Heart left ventricle (tissue), 16 donors: ENCODE data around the gene DSCAML1. TPM values are rescaled to one million over a fixed set of nuclear protein-coding genes. Genes with fewer than 3 reads are reported as not detected.

Experiments used
- ATAC-seq, 4 donors: fragments of 200-7000 bp; cut with Tn5 transposase; one replicate each; pipeline ENCODE4 v1.9.1; 2020 to 2022; ENCODE audit warnings: moderate library complexity in 4 of 4, mild to moderate bottlenecking in 3 of 4, moderate number of reproducible peaks in 1 of 4
- DNase-seq, 5 donors: peaks; one replicate each; pipeline ENCODE4 v3.0.0-alpha.2; 2020
- H3K27ac ChIP-seq, 12 donors: fragments of 200-600 bp; sonication (generic) in 4 of 12; one replicate each; pipeline versions ENCODE4 v1.5.0 to v1.8.0; 2016 to 2022; ENCODE audit warnings: mild to moderate bottlenecking in 2 of 12
- H3K27me3 ChIP-seq, 9 donors: fragments of 200-600 bp; sonication (generic) in 2 of 9; one replicate each; pipeline versions ENCODE4 v1.5.1 to v1.8.0; 2016 to 2022; ENCODE audit warnings: mild to moderate bottlenecking in 3 of 9
- H3K36me3 ChIP-seq, 9 donors: fragments of 200-600 bp; sonication (generic) in 2 of 9; one replicate each; pipeline versions ENCODE4 v1.5.0 to v1.8.0; 2018 to 2022; ENCODE audit warnings: mild to moderate bottlenecking in 2 of 9
- H3K4me1 ChIP-seq, 12 donors: fragments of 200-600 bp; sonication (generic) in 4 of 12; one replicate each; pipeline versions ENCODE4 v1.5.0 to v1.8.0; 2016 to 2022; ENCODE audit warnings: mild to moderate bottlenecking in 3 of 12
- H3K4me3 ChIP-seq, 12 donors: fragments of 200-600 bp; sonication (generic) in 4 of 12; one replicate each; pipeline versions ENCODE4 v1.5.0 to v1.8.0; 2017 to 2022; ENCODE audit warnings: mild to moderate bottlenecking in 9 of 12, moderate library complexity in 4 of 12
- H3K9me3 ChIP-seq, 12 donors: fragments of 200-600 bp; sonication (generic) in 4 of 12; one replicate each; pipeline versions ENCODE4 v1.5.0 to v1.8.0; 2016 to 2022; ENCODE audit warnings: mild to moderate bottlenecking in 1 of 12
- CTCF ChIP-seq, 12 donors: fragments of 200-600 bp; sonication (generic) in 4 of 12; IDR thresholded peaks; one replicate each; pipeline versions ENCODE4 v1.5.0 to v1.8.0; 2018 to 2022; ENCODE audit warnings: antibody characterized with exemption in 12 of 12, mild to moderate bottlenecking in 5 of 12
- POLR2A ChIP-seq, 2 donors: fragments of 450-650 bp; IDR thresholded peaks; one replicate each; pipeline ENCODE4 v1.6.1; 2017; ENCODE audit warnings: antibody characterized with exemption in 2 of 2, mild to moderate bottlenecking in 2 of 2, moderate library complexity in 2 of 2
- WGBS, 4 donors: extraction: QIAGEN DNeasy Blood & Tissue Kit in 2 of 4; methylation state at CpG; one replicate each; pipeline versions ENCODE4 v1.1.5 to v1.1.7; 2013 to 2018; 5-methylcytosine and 5-hydroxymethylcytosine counted together
- intact Hi-C, 10 donors: fragments of 100-400 bp; cut with DNase I; formaldehyde crosslinking; loops; one replicate each; pipeline versions ENCODE4 v1.11.1 to v1.14.2; 2022
- polyA plus RNA-seq, 2 donors: library from polyadenylated mRNA; stranded (reverse); fragments of 200-250 nt; gene quantifications; one replicate each; pipeline ENCODE4 v1.2.3, GENCODE V29; 2013
- total RNA-seq, 9 donors: library from RNA; depleted of rRNA in 2 of 9; stranded (reverse); fragments of >200 nt in 2 of 9; fragmentation: NEBNext Ultra II Directional in 3 of 9; extraction: Animal tissue kit (Norgen Biotek cat#: 25700) in 3 of 9; gene quantifications; one replicate each; pipeline versions ENCODE4 v1.1.0 to v1.2.4, GENCODE V29; 2016 to 2023
- donor health status: ischemic (EF 13 %, LVEDD 7.1; RV severe dilation, severe dysfunction).
- donor health status: healthy with polysubstance abuse.
- donor health status: DM: no; HTN: yes; CAD: no.
- donor health status: DM: no; HTN: no; CAD: no.
- donor health status: ischemic (EF 25% LVEDD 6.9; RV normal size, moderate dysfunction).
- donor health status: ischemic (EF 25% LVEDD 5.7; RV mildly dilated, moderate dysfunction).
- donor health status: healthy.
- donor health status: DM: yes; HTN: yes; CAD: no.
- donor health status: ischemic (EF 35%, LVEDD 5.7; RV mildly dilated, moderate dysfunction).
- donor health status: nonischemic (EF 11% LVEDD 7.7; RV severe dilation, severe dysfunction).
- donor health status: DM: yes; HTN: yes; CAD: no.
- donor health status: PGD.
- donor health status: ischemic (EF 29% LVEDD 5.4; RV normal size, mild dysfunction).
- donor health status: nonischemic (EF 23%, LVEDD 6.1; RV moderate dilation, normal function).

Gene DSCAML1
- total and polyA plus RNA-seq, 11 donors = 0.05 to 1.7 (median 0.76) TPM

DNA sequence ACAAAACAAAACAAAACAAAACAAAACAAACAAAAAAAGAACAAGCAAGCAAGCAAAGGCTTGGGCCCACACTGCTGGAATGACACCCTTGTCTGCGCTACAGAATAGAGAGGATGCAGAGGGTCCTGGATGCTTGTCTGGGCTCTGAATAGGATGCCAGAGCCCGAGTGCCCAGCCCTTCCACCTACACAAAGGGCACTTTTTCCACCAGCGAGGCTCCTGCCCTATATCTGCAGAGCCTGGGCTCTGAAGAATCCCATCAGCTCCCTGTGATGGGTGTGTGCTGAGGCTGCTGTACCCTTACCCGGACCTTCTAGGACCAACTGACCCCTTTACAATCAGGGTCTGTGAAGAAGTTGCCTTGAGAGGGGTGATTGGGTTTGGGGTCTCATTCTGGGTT is 221.2 kb downstream of the DSCAML1 start:
- DNase-seq (no peak), ATAC-seq (no peak)
- whole genome bisulfite sequencing, 4 donors = 95 to 98% (median 95%) methylated on average over 4 of the region's 4 CpGs
- Histone ChIP-seq H3K36me3 (no peaks in the 10 kb centered on the region), H3K4me1 (no peaks in the 10 kb centered on the region), H3K4me3 (no peak overlapping the region), H3K27me3 (no peaks in the 10 kb centered on the region), H3K27ac (no peak overlapping the region), H3K9me3 (no peaks in the 10 kb centered on the region)
- intact Hi-C loops = no loop called here
- no peak for TF ChIP-seq CTCF (IDR thresholded peaks at IDR 0.05)
- TF ChIP-seq POLR2A (IDR thresholded peaks at IDR 0.05) = no peak

- WGBS, 4 donors = 79 to 89% (median 81%) methylated on average over 2 to 3 of the region's 3 CpGs
These were observed 222.5 kb downstream of the DSCAML1 start for GRCh38 chr11:117574551-117574950.

DNA sequence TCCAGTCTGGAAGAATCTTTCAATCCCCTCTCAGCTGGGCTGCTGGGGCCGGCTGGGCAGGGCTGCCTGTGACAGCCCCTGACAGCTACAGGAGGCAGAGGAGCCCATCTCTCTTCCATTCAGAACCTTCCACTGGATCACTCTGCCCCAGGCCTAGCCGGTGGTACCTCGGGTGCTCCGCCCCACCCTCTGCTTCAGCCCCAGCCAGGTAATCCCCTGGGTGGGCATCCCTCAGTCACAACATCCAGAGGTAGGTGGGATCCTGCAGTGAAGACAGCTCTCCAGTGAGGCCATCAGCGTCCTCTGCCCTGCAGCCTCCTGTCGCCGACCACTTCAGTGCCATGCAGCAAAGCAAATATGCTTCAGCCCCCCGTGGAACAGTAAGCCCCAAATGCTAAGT is 223.7 kb downstream of the DSCAML1 start:
- intact Hi-C loops = no loop called here
- H3K9me3 ChIP-seq = no peaks in the 10 kb centered on the region
- H3K4me1 ChIP-seq = no peaks in the 10 kb centered on the region
- WGBS, 4 donors = 91 to 98% (median 93%) methylated on average over 7 to 8 of the region's 8 CpGs
- no peak overlapping the region for H3K4me3 ChIP-seq
- ATAC-seq (no peak), DNase-seq (no peak)
- no peaks in the 10 kb centered on the region for H3K27me3 ChIP-seq
- no peaks in the 10 kb centered on the region for H3K36me3 ChIP-seq
- TF ChIP-seq CTCF (IDR thresholded peaks at IDR 0.05) (no peak), POLR2A (IDR thresholded peaks at IDR 0.05) (no peak)
- no peak overlapping the region for H3K27ac ChIP-seq

More at GRCh38 chr11:117574551-117574950, 222.5 kb downstream of the DSCAML1 start:
- DNase-seq (no peak), ATAC-seq (no peak)
- H3K27me3 ChIP-seq = no peaks in the 10 kb centered on the region
- H3K9me3 ChIP-seq = no peaks in the 10 kb centered on the region
- H3K4me3 ChIP-seq = no peak overlapping the region
- TF ChIP-seq CTCF (IDR thresholded peaks at IDR 0.05) (no peak), POLR2A (IDR thresholded peaks at IDR 0.05) (no peak)
- no peaks in the 10 kb centered on the region for H3K36me3 ChIP-seq
- intact Hi-C loops = no loop called here
- no peaks in the 10 kb centered on the region for H3K4me1 ChIP-seq
- H3K27ac ChIP-seq = no peak overlapping the region

DNA sequence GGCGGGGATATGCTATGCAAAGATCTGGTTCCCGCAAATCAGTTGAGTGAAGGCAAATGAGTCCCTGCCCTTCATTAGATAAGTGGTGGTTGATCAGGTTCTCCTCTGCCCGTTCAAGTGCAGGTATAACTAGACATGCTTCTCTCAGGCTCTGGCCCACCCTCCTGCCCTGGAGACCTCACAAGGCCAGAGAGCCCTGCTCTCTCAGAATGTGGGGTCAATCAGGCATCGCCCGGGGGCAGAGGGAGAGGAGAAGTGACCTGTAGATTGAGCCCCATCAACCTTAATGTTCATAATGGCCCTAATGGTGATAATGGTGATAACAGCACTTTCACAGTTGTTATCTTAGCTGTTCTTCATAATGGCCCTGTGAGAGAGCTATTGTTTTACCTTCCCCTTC is 224.3 kb downstream of the DSCAML1 start:
- WGBS, 4 donors = 93 to 94% (median 94%) methylated on average over 5 of the region's 5 CpGs
- intact Hi-C loops = no loop called here

More for the DNA sequence above, 224.3 kb downstream of the DSCAML1 start:
- DNase-seq (no peak), ATAC-seq (no peak)
- H3K27ac ChIP-seq = no peak overlapping the region
- H3K27me3 ChIP-seq = no peaks in the 10 kb centered on the region
- no peaks in the 10 kb centered on the region for H3K4me1 ChIP-seq
- H3K4me3 ChIP-seq = no peak overlapping the region
- no peaks in the 10 kb centered on the region for H3K36me3 ChIP-seq
- TF ChIP-seq POLR2A (IDR thresholded peaks at IDR 0.05) (no peak), CTCF (IDR thresholded peaks at IDR 0.05) (no peak)
- no peaks in the 10 kb centered on the region for H3K9me3 ChIP-seq
